HepG2 (cell line): Measurements from ENCODE around the gene STK38L. TPM values are rescaled to one million over a fixed set of nuclear protein-coding genes. Genes with fewer than 3 reads are reported as not detected.

Experiments
- ATAC-seq: fragments of 200-7000 bp; cut with Tn5 transposase; 3 replicates; pipeline ENCODE4 v1.9.1; 2020; ENCODE audit warnings: mild to moderate bottlenecking, moderate library complexity
- BruUV-seq: library from RNA; stranded (reverse); fragments of 400-500 nt; replicated peaks from 2 replicates; lab custom pipeline; 2021; lab: Mats Ljungman, UMichigan
- CTCF ChIA-PET: fragments of 300-600 bp; formaldehyde crosslinking; extraction: SDS; loops from one replicate; lab custom pipeline; 2021; ENCODE audit warnings: low total read pairs, inconsistent platforms, low intra/inter-chr PET ratio; lab: Yijun Ruan, JAX
- POLR2A ChIA-PET: fragments of 350-600 bp; sonication (Branson Sonifier 250); formaldehyde crosslinking; loops from one replicate; lab custom pipeline; 2020; ENCODE audit warnings: antibody characterized with exemption, inconsistent platforms; lab: Yijun Ruan, JAX
- DNase-seq: peaks from one replicate; pipeline ENCODE4 v3.0.0-alpha.2; 2015; ENCODE audit warnings: low spot score
- FAIRE-seq: peaks from 3 replicates; lab custom pipeline; 2011; peaks lifted over from hg19 to GRCh38; lab: Jason Lieb, UNC
- H2AFZ ChIP-seq: one replicate; pipeline ENCODE4 v1.6.1; 2011; ENCODE audit warnings: low read length, inconsistent platforms
- H3K27ac ChIP-seq: fragments of 300-600 bp; 3 replicates; pipeline ENCODE4 v1.8.0; 2011; ENCODE audit warnings: mixed run types, mild to moderate bottlenecking, mixed read lengths, low read length, inconsistent platforms; ENCODE audit not compliant: insufficient read depth; ENCODE audit errors: extremely low read length
- H3K27me3 ChIP-seq, 2 experiments: fragments of 200-600 bp in 1 of 2; 2 replicates in 1 of 2; 3 replicates in 1 of 2; pipeline versions ENCODE4 v1.6.0 to v1.8.0; 2011; ENCODE audit warnings: low read length in 2 of 2, mild to moderate bottlenecking in 2 of 2, moderate library complexity in 2 of 2, inconsistent platforms in 1 of 2; ENCODE audit not compliant: insufficient read depth in 2 of 2, control insufficient read depth in 1 of 2
- H3K36me3 ChIP-seq, 2 experiments: fragments of 200-600 bp in 1 of 2; replicated peaks in 1 of 2; 2 replicates in 1 of 2; 3 replicates in 1 of 2; pipeline versions ENCODE4 v1.5.1 to v1.8.0; 2011; ENCODE audit warnings: low read length in 2 of 2, inconsistent platforms in 1 of 2; ENCODE audit not compliant: insufficient read depth in 2 of 2, control insufficient read depth in 1 of 2
- H3K4me1 ChIP-seq: 2 replicates; pipeline ENCODE4 v1.5.1; 2012; ENCODE audit warnings: low read length, inconsistent platforms; ENCODE audit not compliant: insufficient read depth
- H3K4me2 ChIP-seq: 2 replicates; pipeline ENCODE4 v1.6.0; 2011; ENCODE audit warnings: low read depth, low read length, inconsistent platforms
- H3K4me3 ChIP-seq, 3 experiments: fragments of 200-600 bp in 1 of 3; sonication (generic), shearing (Covaris generic) in 1 of 3; replicated peaks in 1 of 3; 2 replicates each; pipeline ENCODE4 v1.5.1; 2011 to 2016; ENCODE audit warnings: low read length in 3 of 3, inconsistent platforms in 2 of 3, low read depth in 2 of 3, mild to moderate bottlenecking in 2 of 3, control low read depth in 1 of 3, mixed read lengths in 1 of 3; ENCODE audit not compliant: insufficient read depth in 1 of 3
- H3K79me2 ChIP-seq: one replicate; pipeline ENCODE4 v1.6.1; 2011; ENCODE audit warnings: low read length, inconsistent platforms; ENCODE audit not compliant: insufficient read depth
- H3K9ac ChIP-seq: 2 replicates; pipeline ENCODE4 v1.6.0; 2011; ENCODE audit warnings: mild to moderate bottlenecking, low read depth, low read length, inconsistent platforms; ENCODE audit not compliant: insufficient read depth
- H3K9me3 ChIP-seq: 2 replicates; pipeline ENCODE4 v1.5.1; 2012; ENCODE audit warnings: mild to moderate bottlenecking, low read length
- H4K20me1 ChIP-seq: 2 replicates; pipeline ENCODE4 v1.6.0; 2011; ENCODE audit warnings: inconsistent platforms, mild to moderate bottlenecking, low read length, moderate library complexity; ENCODE audit not compliant: insufficient read depth
- KLF6 ChIP-seq: IDR thresholded peaks from 2 replicates; pipeline ENCODE4 v1.8.0; 2016; ENCODE audit warnings: missing biosample characterization, missing genetic modification reagents
- PHB2 ChIP-seq: fragments of 450-650 bp; IDR thresholded peaks from 2 replicates; pipeline ENCODE4 v1.6.1; 2018; ENCODE audit not compliant: partially characterized antibody
- REL ChIP-seq: sonication (generic); formaldehyde crosslinking; conservative IDR thresholded peaks from 2 replicates; pipeline ENCODE4 v1.8.0; 2022; ENCODE audit warnings: mild to moderate bottlenecking, missing genetic modification reagents, moderate library complexity
- SALL1 ChIP-seq: sonication (generic); formaldehyde crosslinking; IDR thresholded peaks from 2 replicates; pipeline ENCODE4 v1.8.0; 2022; ENCODE audit warnings: mild to moderate bottlenecking, missing genetic modification reagents
- SRSF1 ChIP-seq: fragments of 200-400 bp; formaldehyde crosslinking; optimal IDR thresholded peaks from 2 replicates; pipeline ENCODE3; 2017; ENCODE audit warnings: mild to moderate bottlenecking, low read depth, low read length, moderate library complexity
- TSC22D2 ChIP-seq: sonication (generic); formaldehyde crosslinking; IDR thresholded peaks from 2 replicates; pipeline ENCODE4 v1.5.1; 2020; ENCODE audit warnings: missing genetic modification reagents, mild to moderate bottlenecking, borderline replicate concordance
- ZBTB10 ChIP-seq: sonication (generic); formaldehyde crosslinking; IDR thresholded peaks from 2 replicates; pipeline ENCODE4 v1.4.0; 2020; ENCODE audit warnings: missing genetic modification reagents, borderline replicate concordance
- ZNF205 ChIP-seq: IDR thresholded peaks from 2 replicates; pipeline ENCODE4 v1.6.1; 2018; ENCODE audit warnings: missing biosample characterization, missing genetic modification reagents
- ZNF292 ChIP-seq: sonication (generic); formaldehyde crosslinking; IDR thresholded peaks from 2 replicates; pipeline ENCODE4 v1.8.1; 2022; ENCODE audit warnings: mild to moderate bottlenecking, low read depth, missing genetic modification reagents, borderline replicate concordance
- ZNF512B ChIP-seq: sonication (generic); formaldehyde crosslinking; IDR thresholded peaks from 2 replicates; pipeline ENCODE4 v1.5.1; 2020; ENCODE audit warnings: missing genetic modification reagents, mild to moderate bottlenecking, borderline replicate concordance
- ZNF780A ChIP-seq: sonication (generic); formaldehyde crosslinking; IDR thresholded peaks from 2 replicates; pipeline ENCODE4 v1.8.0; 2022; ENCODE audit warnings: mild to moderate bottlenecking, missing genetic modification reagents, moderate library complexity
- ZNF781 ChIP-seq: sonication (generic); formaldehyde crosslinking; IDR thresholded peaks from 2 replicates; pipeline ENCODE4 v1.5.1; 2020; ENCODE audit warnings: borderline replicate concordance, mild to moderate bottlenecking, missing genetic modification reagents; ENCODE audit errors: not compliant biosample characterization
- WGBS: methylation state at CpG from one replicate; pipeline ENCODE4 v1.1.6; 2017; ENCODE audit warnings: low lambda C conversion rate; 5-methylcytosine and 5-hydroxymethylcytosine counted together
- in situ Hi-C: cut with HindIII; loops from 2 replicates; pipeline ENCODE4 v1.10.0; 2017; ENCODE audit warnings: low pct_unique_long_range_greater_than_20kb; ENCODE audit not compliant: extremely low pct_ligation_motif_present
- intact Hi-C: fragments of 100-400 bp; cut with micrococcal nuclease; formaldehyde crosslinking; loops from one replicate; pipeline ENCODE4 v1.10.0; 2022; ENCODE audit not compliant: unreplicated experiment
- polyA plus RNA-seq, 8 experiments: library from polyadenylated mRNA; depleted of rRNA in 3 of 8; stranded (reverse) in 7 of 8; unstranded in 1 of 8; fragments of >200 nt; fragmentation: Illumina TruSeq in 4 of 8; extraction: Trizol in 4 of 8; gene quantifications; 2 replicates each; pipeline versions ENCODE4 v1.2.1 to v1.2.3, GENCODE V29; 2011 to 2016; ENCODE audit warnings: low read depth in 4 of 8, missing spikeins in 1 of 8, mixed read lengths in 1 of 8; ENCODE audit not compliant: insufficient read depth in 1 of 8
- total RNA-seq, 5 experiments: library from RNA; depleted of rRNA; stranded (reverse); fragments of >200 nt; fragmentation: Illumina TruSeq; extraction: Trizol; gene quantifications; 2 replicates each; pipeline ENCODE4 v1.2.3, GENCODE V29; 2016; ENCODE audit warnings: low read depth in 1 of 5

STK38L gene
- total and polyA plus RNA-seq, 2 of the 13 experiments (the other 11 are each of a cell fraction or from before 2014, with no cell fraction given), result 6.1 to 26.4 TPM

DNA sequence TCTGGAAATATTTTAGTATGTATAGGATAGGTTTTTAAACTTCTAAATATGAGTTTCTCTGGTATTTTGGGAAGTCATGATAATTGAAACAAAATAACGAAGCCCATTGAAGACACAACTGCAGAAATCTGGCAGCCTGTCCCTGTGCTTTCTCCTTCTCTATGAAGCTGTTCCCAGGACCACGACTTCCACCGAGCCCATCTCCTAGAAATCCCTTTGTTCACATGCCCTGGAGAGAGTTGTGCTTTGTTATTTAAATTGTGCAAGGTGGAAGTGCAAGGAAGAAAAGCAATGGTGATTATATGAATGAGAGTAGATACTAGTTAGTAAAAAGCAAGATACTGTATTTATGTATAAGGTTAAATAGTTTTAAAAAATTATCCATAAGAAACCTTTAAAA, 32.2 kb downstream of the STK38L start:
- no peaks in the 10 kb centered on the region for H3K79me2 ChIP-seq
- H3K4me3 ChIP-seq, result no peak overlapping the region
- in situ Hi-C loops (no loop called here), intact Hi-C loops (no loop called here)
- H2AFZ ChIP-seq, result no peak overlapping the region
- DNase-seq, result no peak
- BruUV-seq, result no TSS peak
- H3K4me2 ChIP-seq, result no peak overlapping the region
- ChIA-PET POLR2A (no interaction called here), CTCF (no interaction called here)
- ATAC-seq, result no peak
- 95% methylated on average over 3 of the region's 3 CpGs for WGBS
- H3K36me3 ChIP-seq, result no peaks in the 10 kb centered on the region
- no peaks in the 10 kb centered on the region for H4K20me1 ChIP-seq
- no peaks in the 10 kb centered on the region for H3K27me3 ChIP-seq
- no peak for TF ChIP-seq PHB2
- no peak for TF ChIP-seq ZBTB10 (CRISPR knock-in tag)
- TF ChIP-seq SRSF1, result no peak
- no peak for TF ChIP-seq ZNF292
- TF ChIP-seq ZNF205, result no peak
- TF ChIP-seq ZNF780A, result no peak
- no peak for TF ChIP-seq SALL1 (CRISPR knock-in tag)
- TF ChIP-seq KLF6 (CRISPR knock-in tag), result no peak
- no peak for TF ChIP-seq REL (CRISPR knock-in tag)
- no peak for TF ChIP-seq ZNF781 (CRISPR knock-in tag)
- TF ChIP-seq TSC22D2 (CRISPR knock-in tag), result no peak
- no peak for TF ChIP-seq ZNF512B (CRISPR knock-in tag)
- H3K9ac ChIP-seq, result no peak overlapping the region
- no peak overlapping the region for H3K27ac ChIP-seq
- peaks cover 37% of the 10 kb centered on the region for H3K4me1 ChIP-seq
- no peaks in the 10 kb centered on the region for H3K9me3 ChIP-seq
- FAIRE-seq, result no peak
